GM23338 (cell line): Measurements from ENCODE around the gene UPK1B. TPM values are rescaled to one million over a fixed set of nuclear protein-coding genes. Genes with fewer than 3 reads are reported as not detected.

Source experiments
- ATAC-seq: fragments of 200-7000 bp; cut with Tn5 transposase; 3 replicates; pipeline ENCODE4 v1.9.1; 2020
- DNase-seq: peaks from one replicate; pipeline ENCODE4 v3.0.0-alpha.2; 2015; ENCODE audit warnings: low spot score
- H2AFZ ChIP-seq: fragments of 200-600 bp; sonication (generic); 2 replicates; pipeline ENCODE4 v1.8.0; 2016; ENCODE audit warnings: antibody characterized with exemption, mild to moderate bottlenecking, moderate library complexity
- H3F3A ChIP-seq: fragments of 200-600 bp; sonication (generic); replicated peaks from 2 replicates; pipeline ENCODE4 v1.8.0; 2017; ENCODE audit warnings: antibody characterized with exemption, mixed run types, low read depth
- H3K27ac ChIP-seq: fragments of 200-600 bp; sonication (generic); 2 replicates; pipeline ENCODE4 v1.6.1; 2016; ENCODE audit warnings: low read depth
- H3K27me3 ChIP-seq: fragments of 200-600 bp; sonication (generic); 2 replicates; pipeline ENCODE4 v1.8.0; 2016; ENCODE audit warnings: mild to moderate bottlenecking, mixed run types, moderate library complexity; ENCODE audit not compliant: insufficient read depth
- H3K36me3 ChIP-seq: fragments of 200-600 bp; sonication (generic); 2 replicates; pipeline ENCODE4 v1.8.0; 2016; ENCODE audit warnings: mild to moderate bottlenecking; ENCODE audit not compliant: insufficient read depth
- H3K4me1 ChIP-seq: fragments of 200-600 bp; sonication (generic); 2 replicates; pipeline ENCODE4 v1.8.0; 2016; ENCODE audit warnings: mild to moderate bottlenecking, moderate library complexity; ENCODE audit not compliant: insufficient read depth
- H3K4me2 ChIP-seq: fragments of 200-600 bp; sonication (generic); 2 replicates; pipeline ENCODE4 v1.7.1; 2017; ENCODE audit warnings: mixed run types
- H3K4me3 ChIP-seq: fragments of 200-600 bp; sonication (generic); 2 replicates; pipeline ENCODE4 v1.6.1; 2016; ENCODE audit warnings: mixed run types
- H3K79me2 ChIP-seq: fragments of 200-600 bp; sonication (generic); replicated peaks from 2 replicates; pipeline ENCODE4 v1.8.0; 2017; ENCODE audit warnings: mild to moderate bottlenecking; ENCODE audit not compliant: insufficient read depth
- H3K9me2 ChIP-seq: fragments of 200-600 bp; sonication (generic); 2 replicates; pipeline ENCODE4 v1.8.0; 2017; ENCODE audit not compliant: insufficient read depth
- H4K20me1 ChIP-seq: fragments of 200-600 bp; sonication (generic); replicated peaks from 2 replicates; pipeline ENCODE4 v1.8.0; 2017; ENCODE audit warnings: mild to moderate bottlenecking; ENCODE audit not compliant: insufficient read depth
- H3K27ac Mint-ChIP-seq: 2 replicates; pipeline ENCODE4 v1.8.0; 2020; ENCODE audit warnings: inconsistent platforms, mild to moderate bottlenecking, moderate library complexity, mixed read lengths
- H3K27me3 Mint-ChIP-seq: 3 replicates; pipeline ENCODE4 v1.8.0; 2022; ENCODE audit warnings: low read depth, mild to moderate bottlenecking, moderate library complexity, mixed read lengths, inconsistent platforms; ENCODE audit not compliant: insufficient read depth, poor library complexity
- H3K36me3 Mint-ChIP-seq: 3 replicates; pipeline ENCODE4 v1.8.0; 2021; ENCODE audit warnings: low read depth, mild to moderate bottlenecking, inconsistent platforms, moderate library complexity, mixed read lengths
- H3K4me1 Mint-ChIP-seq: 3 replicates; pipeline ENCODE4 v1.8.0; 2020; ENCODE audit warnings: mild to moderate bottlenecking, inconsistent platforms, mixed read lengths
- H3K4me3 Mint-ChIP-seq: 3 replicates; pipeline ENCODE4 v1.8.0; 2021; ENCODE audit warnings: moderate library complexity, mild to moderate bottlenecking, inconsistent platforms, mixed read lengths
- H3K9me3 Mint-ChIP-seq: 3 replicates; pipeline ENCODE4 v1.8.0; 2020; ENCODE audit warnings: moderate library complexity, mild to moderate bottlenecking, inconsistent platforms, mixed read lengths
- CREB1 ChIP-seq: fragments of 250-450 bp; sonication (Bioruptor Pico); IDR thresholded peaks from 2 replicates; pipeline ENCODE4 v1.5.0; 2020; ENCODE audit warnings: low read depth, mild to moderate bottlenecking, moderate library complexity
- CTCF ChIP-seq, 2 experiments: fragments of 200-600 bp in 1 of 2; sonication (generic) in 1 of 2; conservative IDR thresholded peaks; 2 replicates each; pipeline versions ENCODE4 v1.5.1 to v1.6.1; 2016 to 2017; ENCODE audit warnings: antibody characterized with exemption in 2 of 2, low read depth in 2 of 2, mild to moderate bottlenecking in 2 of 2, moderate library complexity in 1 of 2
- ETS1 ChIP-seq: IDR thresholded peaks from 2 replicates; pipeline ENCODE4 v1.6.1; 2016; ENCODE audit warnings: antibody characterized with exemption
- EZH2phosphoT487 ChIP-seq: fragments of 200-600 bp; sonication (generic); IDR thresholded peaks from one replicate; pipeline ENCODE4 v1.8.1; 2018; ENCODE audit warnings: antibody characterized with exemption; ENCODE audit not compliant: unreplicated experiment
- JUNB ChIP-seq: IDR thresholded peaks from one replicate; pipeline ENCODE4 v1.6.1; 2016; ENCODE audit warnings: antibody characterized with exemption; ENCODE audit not compliant: unreplicated experiment
- NANOG ChIP-seq: IDR thresholded peaks from 2 replicates; pipeline ENCODE4 v1.6.1; 2016; ENCODE audit warnings: antibody characterized with exemption, borderline replicate concordance
- REST ChIP-seq: IDR thresholded peaks from one replicate; pipeline ENCODE4 v1.6.1; 2018; ENCODE audit warnings: antibody characterized with exemption; ENCODE audit not compliant: unreplicated experiment
- polyA plus RNA-seq: library from polyadenylated mRNA; unstranded; fragments of >200 nt; fragmentation: Nextera tagmentation; extraction: Ambion mirVana; gene quantifications from 2 replicates; pipeline ENCODE4 v1.2.1, GENCODE V29; 2016
- total RNA-seq: library from RNA; depleted of rRNA; stranded (reverse); fragments of >200 nt; shearing (Covaris generic); gene quantifications from 2 replicates; pipeline ENCODE4 v1.2.3, GENCODE V29; 2014

Gene UPK1B
- total and polyA plus RNA-seq, 2 experiments from 2014 or later = 0.39 to 0.66 TPM

- TF ChIP-seq REST (no peak), JUNB (no peak), CREB1 (CRISPR knock-in tag) (no peak), NANOG (no peak)
These were observed 38.4 kb downstream of the UPK1B start (continued) for GRCh38 chr3:119211803-119212202.

- no peaks in the 10 kb centered on the region for H3F3A ChIP-seq
- H3K79me2 ChIP-seq = no peaks in the 10 kb centered on the region; the same call in 1 of the 2 replicates
- H3K9me3 Mint-ChIP-seq = no peaks in the 10 kb centered on the region
- H3K4me3 ChIP-seq = no peak overlapping the region
- H4K20me1 ChIP-seq = peaks cover 11% of the 10 kb centered on the region; the same call in 1 of the 2 replicates
- H3K27me3 Mint-ChIP-seq = peaks cover 1% of the 10 kb centered on the region
- no peaks in the 10 kb centered on the region for H3K4me1 ChIP-seq
- H3K27ac Mint-ChIP-seq = no peak overlapping the region
- H3K36me3 ChIP-seq = peaks cover 61% of the 10 kb centered on the region
- no peak overlapping the region for H3K27ac ChIP-seq
- ATAC-seq (no peak), DNase-seq (no peak)
- H3K4me1 Mint-ChIP-seq = no peaks in the 10 kb centered on the region
- no peak for TF ChIP-seq CTCF (conservative IDR thresholded peaks at IDR 0.05; ENCODE audit: low read depth in 2 of 2)
- no peak for TF ChIP-seq ETS1
- no peak overlapping the region for H2AFZ ChIP-seq
- no peak overlapping the region for H3K4me2 ChIP-seq
- H3K27me3 ChIP-seq = no peaks in the 10 kb centered on the region
- H3K36me3 Mint-ChIP-seq = peaks cover 73% of the 10 kb centered on the region
- no peaks in the 10 kb centered on the region for H3K9me2 ChIP-seq
- H3K4me3 Mint-ChIP-seq = no peak overlapping the region
These were observed 45.7 kb downstream of the UPK1B start for GRCh38 chr3:119219069-119219468.

GRCh38 chr3:119220198-119220597 is 46.8 kb downstream of the UPK1B start:
- peaks cover 59% of the 10 kb centered on the region for H3K36me3 ChIP-seq
- Mint-ChIP-seq H3K27ac (no peak overlapping the region), H3K4me1 (no peaks in the 10 kb centered on the region), H3K9me3 (no peaks in the 10 kb centered on the region), H3K36me3 (peaks cover 66% of the 10 kb centered on the region), H3K4me3 (no peak overlapping the region), H3K27me3 (peaks cover 1% of the 10 kb centered on the region)
- no peaks in the 10 kb centered on the region for H3K9me2 ChIP-seq
- H3K4me2 ChIP-seq = no peak overlapping the region
- H3K4me3 ChIP-seq = no peak overlapping the region
- H3K4me1 ChIP-seq = no peaks in the 10 kb centered on the region
- H2AFZ ChIP-seq = no peak overlapping the region
- ATAC-seq (no peak), DNase-seq (no peak)
- no peaks in the 10 kb centered on the region for H3K27me3 ChIP-seq
- H4K20me1 ChIP-seq = peaks cover 7% of the 10 kb centered on the region
- H3K27ac ChIP-seq = no peak overlapping the region
- no peaks in the 10 kb centered on the region for H3F3A ChIP-seq
- no peaks in the 10 kb centered on the region; the same call in 1 of the 2 replicates for H3K79me2 ChIP-seq
- TF ChIP-seq EZH2phosphoT487 (no peak), REST (no peak)
